Breast epithelium (tissue), 3 donors: Measurements from ENCODE around the gene ETS1.

Source experiments
- POLR2AphosphoS5 ChIP-seq, 3 donors: sonication (generic); formaldehyde crosslinking; IDR thresholded peaks; one replicate each; pipeline ENCODE4 v1.6.1; 2017; ENCODE audit warnings: antibody characterized with exemption in 3 of 3
- TF ChIP-seq, protein P1 (sequence below), 3 donors: fragments of 450-650 bp; IDR thresholded peaks; one replicate each; pipeline ENCODE4 v1.5.1; 2016 to 2017; ENCODE audit warnings: antibody characterized with exemption in 3 of 3, mild to moderate bottlenecking in 3 of 3, moderate library complexity in 3 of 3

DNA sequence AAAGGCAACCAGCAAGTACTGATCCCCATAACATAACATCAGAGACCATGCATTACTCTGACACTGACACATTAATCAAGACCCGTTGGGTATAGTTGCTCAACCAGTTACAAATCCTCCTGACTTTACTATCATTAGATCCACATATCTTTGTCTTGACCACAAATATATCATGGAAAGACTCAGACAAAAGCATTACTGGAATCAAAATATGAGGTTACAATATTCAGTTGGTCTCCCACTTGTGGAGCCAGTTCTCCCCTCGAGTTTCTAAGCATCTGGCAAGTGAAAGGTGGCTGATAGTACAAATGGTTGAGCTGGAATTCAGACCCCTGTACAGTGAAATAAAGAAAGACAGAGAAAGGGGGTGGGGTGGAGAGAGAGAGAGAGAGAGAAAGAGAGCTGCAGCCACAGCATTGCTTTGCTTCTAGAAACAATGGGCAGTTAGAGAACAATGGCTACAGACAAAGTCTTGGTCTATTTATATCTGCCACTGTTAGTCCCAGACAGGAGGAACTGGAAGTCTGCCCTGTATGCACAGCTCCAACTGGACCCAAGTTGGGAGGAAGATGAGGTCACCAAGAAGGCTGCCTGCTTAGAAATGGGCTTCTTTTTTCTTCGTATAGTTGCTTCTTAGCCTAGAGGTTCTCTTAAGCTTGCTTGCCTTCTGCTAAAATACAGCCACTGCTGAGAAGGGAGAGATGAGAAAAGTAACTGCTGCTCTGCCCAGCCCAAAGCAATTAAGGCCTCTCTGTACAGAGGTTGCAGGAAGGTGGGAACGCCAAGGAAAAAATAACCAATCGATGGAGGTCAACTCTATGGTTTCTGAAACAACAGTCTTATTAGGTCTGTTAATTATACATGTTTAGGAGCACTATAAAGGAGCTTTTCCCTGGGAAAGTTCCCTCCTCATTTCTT is 85.5 kb downstream of the ETS1 start:
- TF ChIP-seq, protein P1, sequence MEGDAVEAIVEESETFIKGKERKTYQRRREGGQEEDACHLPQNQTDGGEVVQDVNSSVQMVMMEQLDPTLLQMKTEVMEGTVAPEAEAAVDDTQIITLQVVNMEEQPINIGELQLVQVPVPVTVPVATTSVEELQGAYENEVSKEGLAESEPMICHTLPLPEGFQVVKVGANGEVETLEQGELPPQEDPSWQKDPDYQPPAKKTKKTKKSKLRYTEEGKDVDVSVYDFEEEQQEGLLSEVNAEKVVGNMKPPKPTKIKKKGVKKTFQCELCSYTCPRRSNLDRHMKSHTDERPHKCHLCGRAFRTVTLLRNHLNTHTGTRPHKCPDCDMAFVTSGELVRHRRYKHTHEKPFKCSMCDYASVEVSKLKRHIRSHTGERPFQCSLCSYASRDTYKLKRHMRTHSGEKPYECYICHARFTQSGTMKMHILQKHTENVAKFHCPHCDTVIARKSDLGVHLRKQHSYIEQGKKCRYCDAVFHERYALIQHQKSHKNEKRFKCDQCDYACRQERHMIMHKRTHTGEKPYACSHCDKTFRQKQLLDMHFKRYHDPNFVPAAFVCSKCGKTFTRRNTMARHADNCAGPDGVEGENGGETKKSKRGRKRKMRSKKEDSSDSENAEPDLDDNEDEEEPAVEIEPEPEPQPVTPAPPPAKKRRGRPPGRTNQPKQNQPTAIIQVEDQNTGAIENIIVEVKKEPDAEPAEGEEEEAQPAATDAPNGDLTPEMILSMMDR (IDR thresholded peaks at IDR 0.05) = no peak
- no peak for TF ChIP-seq POLR2AphosphoS5 (IDR thresholded peaks at IDR 0.05)
